HG02970 (cell line): ENCODE results near the gene SND1.
"Not testable (repeated sequence)": the region's sequence is repeated elsewhere in the genome, so short reads cannot be mapped to it uniquely, and the experiment has no call there.

Experiments
- ATAC-seq: cut with Tn5 transposase; IDR thresholded peaks from one replicate; pipeline ENCODE4 v1.9.1; 2021; ENCODE audit warnings: mild to moderate bottlenecking, moderate library complexity, moderate number of reproducible peaks; ENCODE audit not compliant: unreplicated experiment, low FRiP score

Gene SND1

GRCh38 chr7:127652333-127653248 lies 597 bp downstream of the SND1 start:
- no peak for ATAC-seq

GRCh38 chr7:127653396-127653795 lies 1.4 kb downstream of the SND1 start:
- no peak for ATAC-seq

- no peak for ATAC-seq
Measured at GRCh38 chr7:127654404-127655394, 2.7 kb downstream of the SND1 start.

GRCh38 chr7:127655720-127656119 lies 3.7 kb downstream of the SND1 start:
- ATAC-seq, result no peak

GRCh38 chr7:127657500-127657899 lies 5.5 kb downstream of the SND1 start:
- no peak for ATAC-seq

GRCh38 chr7:127658970-127659630 lies 7.1 kb downstream of the SND1 start:
- no peak for ATAC-seq

GRCh38 chr7:127665922-127666321 lies 13.9 kb downstream of the SND1 start:
- ATAC-seq, result no peak

GRCh38 chr7:127666602-127667001 lies 14.6 kb downstream of the SND1 start:
- ATAC-seq, result no peak

- no peak for ATAC-seq
Measured at GRCh38 chr7:127667017-127667670, 15.2 kb downstream of the SND1 start.

- ATAC-seq, result no peak
Measured at GRCh38 chr7:127667759-127668530, 16.0 kb downstream of the SND1 start.

GRCh38 chr7:127671341-127671740 lies 19.3 kb downstream of the SND1 start:
- no peak for ATAC-seq

GRCh38 chr7:127673902-127674301 lies 21.9 kb downstream of the SND1 start:
- no peak for ATAC-seq

GRCh38 chr7:127674361-127674760 lies 22.4 kb downstream of the SND1 start:
- no peak for ATAC-seq

GRCh38 chr7:127674923-127675322 lies 22.9 kb downstream of the SND1 start:
- not testable (repeated sequence) for ATAC-seq

GRCh38 chr7:127675721-127676120 lies 23.7 kb downstream of the SND1 start:
- ATAC-seq, result no peak

GRCh38 chr7:127677433-127678230 lies 25.6 kb downstream of the SND1 start:
- no peak for ATAC-seq

- no peak for ATAC-seq
Measured at GRCh38 chr7:127678337-127678736, 26.3 kb downstream of the SND1 start.

GRCh38 chr7:127678947-127679346 lies 27.0 kb downstream of the SND1 start:
- ATAC-seq, result no peak

- ATAC-seq, result no peak
Measured at GRCh38 chr7:127680983-127681382, 29.0 kb downstream of the SND1 start.
